Progenitor cell of endocrine pancreas (in vitro differentiated cells): ENCODE data around the gene SCNN1B. TPM values are rescaled to one million over a fixed set of nuclear protein-coding genes. Genes with fewer than 3 reads are reported as not detected.

Source experiments
- DNase-seq: peaks from one replicate; pipeline ENCODE4 v3.0.0; 2021; ENCODE audit warnings: low spot score; ENCODE audit not compliant: unreplicated experiment
- H3K27ac Mint-ChIP-seq: 2 replicates; pipeline ENCODE4 v1.8.0; 2021; ENCODE audit warnings: mild to moderate bottlenecking, moderate library complexity, mixed read lengths
- H3K27me3 Mint-ChIP-seq: 2 replicates; pipeline ENCODE4 v1.8.0; 2021; ENCODE audit warnings: mixed read lengths
- H3K36me3 Mint-ChIP-seq: 2 replicates; pipeline ENCODE4 v1.8.0; 2022; ENCODE audit warnings: mixed read lengths; ENCODE audit not compliant: insufficient read depth
- H3K4me1 Mint-ChIP-seq: 2 replicates; pipeline ENCODE4 v1.8.0; 2021; ENCODE audit warnings: low read depth, mixed read lengths
- H3K4me3 Mint-ChIP-seq: 2 replicates; pipeline ENCODE4 v1.8.0; 2021; ENCODE audit warnings: low read depth, mild to moderate bottlenecking, moderate library complexity, mixed read lengths
- H3K9me3 Mint-ChIP-seq: 2 replicates; pipeline ENCODE4 v1.8.0; 2021; ENCODE audit warnings: low read depth, mixed read lengths
- CTCF ChIP-seq: fragments of 200-600 bp; sonication (generic); IDR thresholded peaks from one replicate; pipeline ENCODE4 v1.5.0; 2021; ENCODE audit warnings: antibody characterized with exemption, mild to moderate bottlenecking; ENCODE audit not compliant: unreplicated experiment
- total RNA-seq: library from RNA; stranded (reverse); gene quantifications from 2 replicates; pipeline ENCODE4 v1.2.1, GENCODE V29; 2021

Gene SCNN1B
- total RNA-seq, 1 donor from 2014 or later = not detected

- TF ChIP-seq CTCF = no peak
- Mint-ChIP-seq H3K36me3 (no peaks in the 10 kb centered on the region), H3K27me3 (peaks cover 33% of the 10 kb centered on the region), H3K27ac (no peak overlapping the region), H3K4me3 (no peak overlapping the region), H3K9me3 (no peaks in the 10 kb centered on the region), H3K4me1 (no peaks in the 10 kb centered on the region)
- no peak for DNase-seq
Measured at GRCh38 chr16:23279721-23280153, 22.4 kb upstream of the SCNN1B start.

- DNase-seq = no peak
- no peaks in the 10 kb centered on the region for H3K4me1 Mint-ChIP-seq
- no peaks in the 10 kb centered on the region for H3K36me3 Mint-ChIP-seq
- no peak overlapping the region for H3K27ac Mint-ChIP-seq
- no peaks in the 10 kb centered on the region for H3K9me3 Mint-ChIP-seq
- no peak for TF ChIP-seq CTCF
- H3K4me3 Mint-ChIP-seq = no peak overlapping the region
- peaks cover 25% of the 10 kb centered on the region for H3K27me3 Mint-ChIP-seq
Measured at GRCh38 chr16:23280483-23280967, 21.6 kb upstream of the SCNN1B start.

GRCh38 chr16:23282568-23282967 lies 19.5 kb upstream of the SCNN1B start:
- Mint-ChIP-seq H3K9me3 (no peaks in the 10 kb centered on the region), H3K27ac (no peak overlapping the region), H3K27me3 (peaks cover 22% of the 10 kb centered on the region), H3K4me3 (no peak overlapping the region), H3K4me1 (no peaks in the 10 kb centered on the region), H3K36me3 (no peaks in the 10 kb centered on the region)
- no peak for DNase-seq
- TF ChIP-seq CTCF = no peak

- H3K4me1 Mint-ChIP-seq = no peaks in the 10 kb centered on the region
- DNase-seq = no peak
- H3K27ac Mint-ChIP-seq = no peak overlapping the region
- H3K9me3 Mint-ChIP-seq = no peaks in the 10 kb centered on the region
- H3K27me3 Mint-ChIP-seq = peaks cover 19% of the 10 kb centered on the region
- no peak overlapping the region for H3K4me3 Mint-ChIP-seq
- H3K36me3 Mint-ChIP-seq = no peaks in the 10 kb centered on the region
- no peak for TF ChIP-seq CTCF
Measured at GRCh38 chr16:23283571-23283970, 18.5 kb upstream of the SCNN1B start.

GRCh38 chr16:23284584-23284983 lies 17.5 kb upstream of the SCNN1B start:
- no peak for DNase-seq
- TF ChIP-seq CTCF = no peak
- Mint-ChIP-seq H3K36me3 (no peaks in the 10 kb centered on the region), H3K4me1 (no peaks in the 10 kb centered on the region), H3K27me3 (peaks cover 13% of the 10 kb centered on the region), H3K4me3 (no peak overlapping the region), H3K9me3 (no peaks in the 10 kb centered on the region), H3K27ac (no peak overlapping the region)
